HepG2 (cell line): ENCODE data around the gene C11orf24. TPM values are rescaled to one million over a fixed set of nuclear protein-coding genes. Genes with fewer than 3 reads are reported as not detected.

ENCODE experiments used
- ATRX ChIP-seq: sonication (generic); formaldehyde crosslinking; IDR thresholded peaks from 2 replicates; pipeline ENCODE4 v1.4.0; 2020; ENCODE audit warnings: missing genetic modification reagents, borderline replicate concordance
- HINFP ChIP-seq: sonication (generic); formaldehyde crosslinking; IDR thresholded peaks from 2 replicates; pipeline ENCODE4 v1.4.0; 2020; ENCODE audit warnings: low read depth, mild to moderate bottlenecking, missing genetic modification reagents
- MZF1 ChIP-seq: sonication (generic); formaldehyde crosslinking; IDR thresholded peaks from 2 replicates; pipeline ENCODE4 v1.8.1; 2023; ENCODE audit warnings: mild to moderate bottlenecking, missing genetic modification reagents, borderline replicate concordance
- SIN3A ChIP-seq: IDR thresholded peaks from 2 replicates; pipeline ENCODE4 v1.6.1; 2011; ENCODE audit warnings: low read depth, mild to moderate bottlenecking, control low read depth, low read length, borderline replicate concordance
- SP4 ChIP-seq: sonication (generic); formaldehyde crosslinking; IDR thresholded peaks from 2 replicates; pipeline ENCODE4 v1.8.1; 2023; ENCODE audit warnings: mild to moderate bottlenecking, missing genetic modification reagents
- ZNF225 ChIP-seq: sonication (generic); formaldehyde crosslinking; IDR thresholded peaks from 2 replicates; pipeline ENCODE4 v1.4.0; 2020; ENCODE audit warnings: mild to moderate bottlenecking, missing genetic modification reagents
- ZNF562 ChIP-seq: sonication (generic); formaldehyde crosslinking; IDR thresholded peaks from 2 replicates; pipeline ENCODE4 v1.8.0; 2022; ENCODE audit warnings: missing genetic modification reagents, borderline replicate concordance
- ZSCAN22 ChIP-seq: sonication (generic); formaldehyde crosslinking; IDR thresholded peaks from 2 replicates; pipeline ENCODE4 v1.4.0; 2020; ENCODE audit warnings: mild to moderate bottlenecking, missing genetic modification reagents
- polyA plus RNA-seq, 8 experiments: library from polyadenylated mRNA; depleted of rRNA in 3 of 8; stranded (reverse) in 7 of 8; unstranded in 1 of 8; fragments of >200 nt; fragmentation: Illumina TruSeq in 4 of 8; extraction: Trizol in 4 of 8; gene quantifications; 2 replicates each; pipeline versions ENCODE4 v1.2.1 to v1.2.3, GENCODE V29; 2011 to 2016; ENCODE audit warnings: low read depth in 4 of 8, missing spikeins in 1 of 8, mixed read lengths in 1 of 8; ENCODE audit not compliant: insufficient read depth in 1 of 8
- total RNA-seq, 5 experiments: library from RNA; depleted of rRNA; stranded (reverse); fragments of >200 nt; fragmentation: Illumina TruSeq; extraction: Trizol; gene quantifications; 2 replicates each; pipeline ENCODE4 v1.2.3, GENCODE V29; 2016; ENCODE audit warnings: low read depth in 1 of 5
- TF ChIP-seq, protein P1 (sequence below), 2 experiments: fragments of 450-650 bp in 1 of 2; sonication (generic) in 1 of 2; formaldehyde crosslinking in 1 of 2; IDR thresholded peaks; 2 replicates each; pipeline versions ENCODE4 v1.6.1 to v1.8.0; 2016 to 2022; ENCODE audit warnings: antibody characterized with exemption in 1 of 2, mild to moderate bottlenecking in 1 of 2, missing genetic modification reagents in 1 of 2
- TF ChIP-seq, protein P2 (sequence below): sonication (generic); formaldehyde crosslinking; IDR thresholded peaks from 2 replicates; pipeline ENCODE4 v1.4.0; 2020; ENCODE audit warnings: missing genetic modification reagents

C11orf24 gene
- total and polyA plus RNA-seq, 2 of the 13 experiments (the other 11 are each of a cell fraction or from before 2014, with no cell fraction given) = 52.9 to 55.5 TPM

GRCh38 chr11:68271781-68272608 lies at the start of gene C11orf24 (continued):
- TF ChIP-seq, protein P1, sequence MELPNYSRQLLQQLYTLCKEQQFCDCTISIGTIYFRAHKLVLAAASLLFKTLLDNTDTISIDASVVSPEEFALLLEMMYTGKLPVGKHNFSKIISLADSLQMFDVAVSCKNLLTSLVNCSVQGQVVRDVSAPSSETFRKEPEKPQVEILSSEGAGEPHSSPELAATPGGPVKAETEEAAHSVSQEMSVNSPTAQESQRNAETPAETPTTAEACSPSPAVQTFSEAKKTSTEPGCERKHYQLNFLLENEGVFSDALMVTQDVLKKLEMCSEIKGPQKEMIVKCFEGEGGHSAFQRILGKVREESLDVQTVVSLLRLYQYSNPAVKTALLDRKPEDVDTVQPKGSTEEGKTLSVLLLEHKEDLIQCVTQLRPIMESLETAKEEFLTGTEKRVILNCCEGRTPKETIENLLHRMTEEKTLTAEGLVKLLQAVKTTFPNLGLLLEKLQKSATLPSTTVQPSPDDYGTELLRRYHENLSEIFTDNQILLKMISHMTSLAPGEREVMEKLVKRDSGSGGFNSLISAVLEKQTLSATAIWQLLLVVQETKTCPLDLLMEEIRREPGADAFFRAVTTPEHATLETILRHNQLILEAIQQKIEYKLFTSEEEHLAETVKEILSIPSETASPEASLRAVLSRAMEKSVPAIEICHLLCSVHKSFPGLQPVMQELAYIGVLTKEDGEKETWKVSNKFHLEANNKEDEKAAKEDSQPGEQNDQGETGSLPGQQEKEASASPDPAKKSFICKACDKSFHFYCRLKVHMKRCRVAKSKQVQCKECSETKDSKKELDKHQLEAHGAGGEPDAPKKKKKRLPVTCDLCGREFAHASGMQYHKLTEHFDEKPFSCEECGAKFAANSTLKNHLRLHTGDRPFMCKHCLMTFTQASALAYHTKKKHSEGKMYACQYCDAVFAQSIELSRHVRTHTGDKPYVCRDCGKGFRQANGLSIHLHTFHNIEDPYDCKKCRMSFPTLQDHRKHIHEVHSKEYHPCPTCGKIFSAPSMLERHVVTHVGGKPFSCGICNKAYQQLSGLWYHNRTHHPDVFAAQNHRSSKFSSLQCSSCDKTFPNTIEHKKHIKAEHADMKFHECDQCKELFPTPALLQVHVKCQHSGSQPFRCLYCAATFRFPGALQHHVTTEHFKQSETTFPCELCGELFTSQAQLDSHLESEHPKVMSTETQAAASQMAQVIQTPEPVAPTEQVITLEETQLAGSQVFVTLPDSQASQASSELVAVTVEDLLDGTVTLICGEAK (IDR thresholded peaks at IDR 0.05) = no peak
- TF ChIP-seq, protein P1 (CRISPR knock-in tag; IDR thresholded peaks at IDR 0.05) = 0 out of 2 replicates have a peak, but pooled peaks have one; percentile 24
- TF ChIP-seq ZNF562 (CRISPR knock-in tag) (no peak), ATRX (CRISPR knock-in tag) (no peak), SP4 (CRISPR knock-in tag) (peak; percentile 74), HINFP (no peak), ZSCAN22 (CRISPR knock-in tag) (peak; percentile 55; the same call in 1 of the 2 replicates), MZF1 (CRISPR knock-in tag) (no peak), ZNF225 (0 out of 2 replicates have a peak, but pooled peaks have one; percentile 31), SIN3A (peak; percentile 50; the same call in 1 of the 2 replicates)
- TF ChIP-seq, protein P2, sequence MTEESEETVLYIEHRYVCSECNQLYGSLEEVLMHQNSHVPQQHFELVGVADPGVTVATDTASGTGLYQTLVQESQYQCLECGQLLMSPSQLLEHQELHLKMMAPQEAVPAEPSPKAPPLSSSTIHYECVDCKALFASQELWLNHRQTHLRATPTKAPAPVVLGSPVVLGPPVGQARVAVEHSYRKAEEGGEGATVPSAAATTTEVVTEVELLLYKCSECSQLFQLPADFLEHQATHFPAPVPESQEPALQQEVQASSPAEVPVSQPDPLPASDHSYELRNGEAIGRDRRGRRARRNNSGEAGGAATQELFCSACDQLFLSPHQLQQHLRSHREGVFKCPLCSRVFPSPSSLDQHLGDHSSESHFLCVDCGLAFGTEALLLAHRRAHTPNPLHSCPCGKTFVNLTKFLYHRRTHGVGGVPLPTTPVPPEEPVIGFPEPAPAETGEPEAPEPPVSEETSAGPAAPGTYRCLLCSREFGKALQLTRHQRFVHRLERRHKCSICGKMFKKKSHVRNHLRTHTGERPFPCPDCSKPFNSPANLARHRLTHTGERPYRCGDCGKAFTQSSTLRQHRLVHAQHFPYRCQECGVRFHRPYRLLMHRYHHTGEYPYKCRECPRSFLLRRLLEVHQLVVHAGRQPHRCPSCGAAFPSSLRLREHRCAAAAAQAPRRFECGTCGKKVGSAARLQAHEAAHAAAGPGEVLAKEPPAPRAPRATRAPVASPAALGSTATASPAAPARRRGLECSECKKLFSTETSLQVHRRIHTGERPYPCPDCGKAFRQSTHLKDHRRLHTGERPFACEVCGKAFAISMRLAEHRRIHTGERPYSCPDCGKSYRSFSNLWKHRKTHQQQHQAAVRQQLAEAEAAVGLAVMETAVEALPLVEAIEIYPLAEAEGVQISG (CRISPR knock-in tag) = peak; percentile 73; the same call in 1 of the 2 replicates
